ENCODE results near the gene GTF3C6. TPM values are rescaled to one million over a fixed set of nuclear protein-coding genes. Genes with fewer than 3 reads are reported as not detected.

The GTF3C6 gene
- total and polyA plus RNA-seq, 2 of the 13 experiments (the other 11 are each of a cell fraction or from before 2014, with no cell fraction given) = 21.6 to 160 TPM

DNA sequence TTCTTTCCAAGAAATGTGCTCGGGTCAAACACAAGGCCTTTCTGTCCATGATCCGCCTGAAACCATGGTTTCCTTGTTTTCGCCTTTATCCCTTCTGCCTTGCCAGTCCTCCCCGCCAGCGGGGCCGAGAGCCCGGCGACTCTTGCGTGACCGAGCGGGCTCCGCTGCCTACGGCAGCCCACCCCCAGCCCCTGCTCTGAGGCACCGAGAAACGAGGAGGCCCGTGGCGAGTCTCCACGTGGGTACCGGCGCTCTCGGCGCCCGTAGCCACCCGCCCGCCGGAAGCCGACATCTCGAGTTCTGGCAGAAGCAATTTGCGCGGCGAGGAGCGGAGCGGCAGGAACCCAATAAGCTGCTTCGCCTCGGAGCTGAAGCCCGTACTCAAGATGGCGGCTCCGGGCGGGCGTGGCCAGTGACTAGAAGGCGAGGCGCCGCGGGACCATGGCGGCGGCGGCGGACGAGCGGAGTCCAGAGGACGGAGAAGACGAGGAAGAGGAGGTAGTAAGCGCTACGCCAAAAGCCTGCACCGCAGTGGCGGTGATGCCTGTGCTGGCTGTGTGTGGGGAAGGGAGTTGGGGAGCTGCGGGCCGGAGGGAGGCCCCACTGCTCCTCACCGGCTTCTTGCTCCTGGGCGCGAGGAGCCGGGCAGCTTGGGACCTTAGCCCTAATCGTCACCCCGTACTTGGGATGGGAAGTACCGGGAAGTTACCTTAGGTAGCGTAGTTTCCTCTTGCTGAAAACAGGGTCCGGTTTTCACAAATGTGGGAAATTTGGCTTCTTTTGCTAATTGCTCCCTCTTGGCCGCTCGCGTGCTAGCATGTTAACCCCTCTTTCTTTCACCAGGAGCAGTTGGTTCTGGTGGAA, at the start of gene GTF3C6 (continued):
- TF ChIP-seq, protein P1, sequence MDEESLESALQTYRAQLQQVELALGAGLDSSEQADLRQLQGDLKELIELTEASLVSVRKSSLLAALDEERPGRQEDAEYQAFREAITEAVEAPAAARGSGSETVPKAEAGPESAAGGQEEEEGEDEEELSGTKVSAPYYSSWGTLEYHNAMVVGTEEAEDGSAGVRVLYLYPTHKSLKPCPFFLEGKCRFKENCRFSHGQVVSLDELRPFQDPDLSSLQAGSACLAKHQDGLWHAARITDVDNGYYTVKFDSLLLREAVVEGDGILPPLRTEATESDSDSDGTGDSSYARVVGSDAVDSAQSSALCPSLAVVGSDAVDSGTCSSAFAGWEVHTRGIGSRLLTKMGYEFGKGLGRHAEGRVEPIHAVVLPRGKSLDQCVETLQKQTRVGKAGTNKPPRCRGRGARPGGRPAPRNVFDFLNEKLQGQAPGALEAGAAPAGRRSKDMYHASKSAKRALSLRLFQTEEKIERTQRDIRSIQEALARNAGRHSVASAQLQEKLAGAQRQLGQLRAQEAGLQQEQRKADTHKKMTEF (CRISPR knock-in tag; IDR thresholded peaks at IDR 0.05) = peak; percentile 95
- TF ChIP-seq, protein P2, sequence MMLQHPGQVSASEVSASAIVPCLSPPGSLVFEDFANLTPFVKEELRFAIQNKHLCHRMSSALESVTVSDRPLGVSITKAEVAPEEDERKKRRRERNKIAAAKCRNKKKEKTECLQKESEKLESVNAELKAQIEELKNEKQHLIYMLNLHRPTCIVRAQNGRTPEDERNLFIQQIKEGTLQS (CRISPR knock-in tag; IDR thresholded peaks at IDR 0.05) = 0 out of 2 replicates have a peak, but pooled peaks have one; percentile 35
- no peak for TF ChIP-seq ZNF282 (IDR thresholded peaks at IDR 0.05; ENCODE audit: partially characterized antibody)
- TF ChIP-seq RBM22 (optimal IDR thresholded peaks at IDR 0.05; ENCODE audit: low read length) = no peak
- TF ChIP-seq, protein P3, sequence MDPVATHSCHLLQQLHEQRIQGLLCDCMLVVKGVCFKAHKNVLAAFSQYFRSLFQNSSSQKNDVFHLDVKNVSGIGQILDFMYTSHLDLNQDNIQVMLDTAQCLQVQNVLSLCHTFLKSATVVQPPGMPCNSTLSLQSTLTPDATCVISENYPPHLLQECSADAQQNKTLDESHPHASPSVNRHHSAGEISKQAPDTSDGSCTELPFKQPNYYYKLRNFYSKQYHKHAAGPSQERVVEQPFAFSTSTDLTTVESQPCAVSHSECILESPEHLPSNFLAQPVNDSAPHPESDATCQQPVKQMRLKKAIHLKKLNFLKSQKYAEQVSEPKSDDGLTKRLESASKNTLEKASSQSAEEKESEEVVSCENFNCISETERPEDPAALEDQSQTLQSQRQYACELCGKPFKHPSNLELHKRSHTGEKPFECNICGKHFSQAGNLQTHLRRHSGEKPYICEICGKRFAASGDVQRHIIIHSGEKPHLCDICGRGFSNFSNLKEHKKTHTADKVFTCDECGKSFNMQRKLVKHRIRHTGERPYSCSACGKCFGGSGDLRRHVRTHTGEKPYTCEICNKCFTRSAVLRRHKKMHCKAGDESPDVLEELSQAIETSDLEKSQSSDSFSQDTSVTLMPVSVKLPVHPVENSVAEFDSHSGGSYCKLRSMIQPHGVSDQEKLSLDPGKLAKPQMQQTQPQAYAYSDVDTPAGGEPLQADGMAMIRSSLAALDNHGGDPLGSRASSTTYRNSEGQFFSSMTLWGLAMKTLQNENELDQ (CRISPR knock-in tag; IDR thresholded peaks at IDR 0.05; ENCODE audit: borderline replicate concordance) = peak; percentile 39; the same call in 1 of the 2 replicates
- no peak; the same call in 1 of the 2 replicates for TF ChIP-seq XBP1 (CRISPR knock-in tag; IDR thresholded peaks at IDR 0.05)
- no peak for TF ChIP-seq U2AF2 (IDR thresholded peaks at IDR 0.05; ENCODE audit: low read depth, low read length)
- TF ChIP-seq ZNF577 (CRISPR knock-in tag; IDR thresholded peaks at IDR 0.05; ENCODE audit: borderline replicate concordance, low read depth) = no peak
- TF ChIP-seq TRIM24 (CRISPR knock-in tag; IDR thresholded peaks at IDR 0.05) = no peak
- TF ChIP-seq EEA1 (CRISPR knock-in tag; IDR thresholded peaks at IDR 0.05; ENCODE audit: borderline replicate concordance) = no peak; the same call in 1 of the 2 replicates
- TF ChIP-seq ZNF350 (CRISPR knock-in tag; IDR thresholded peaks at IDR 0.05; ENCODE audit: borderline replicate concordance, low read depth) = peak; percentile 93
- peak; percentile 41; the same call in 1 of the 2 replicates for TF ChIP-seq TOE1 (CRISPR knock-in tag; IDR thresholded peaks at IDR 0.05)
- 0 out of 2 replicates have a peak, but pooled peaks have one; percentile 47 for TF ChIP-seq FOXK1 (CRISPR knock-in tag; IDR thresholded peaks at IDR 0.05; ENCODE audit: borderline replicate concordance, low read depth)
- TF ChIP-seq ZNF883 (CRISPR knock-in tag; IDR thresholded peaks at IDR 0.05; ENCODE audit: not compliant biosample characterization) = peak; percentile 88
- TF ChIP-seq, protein P4, sequence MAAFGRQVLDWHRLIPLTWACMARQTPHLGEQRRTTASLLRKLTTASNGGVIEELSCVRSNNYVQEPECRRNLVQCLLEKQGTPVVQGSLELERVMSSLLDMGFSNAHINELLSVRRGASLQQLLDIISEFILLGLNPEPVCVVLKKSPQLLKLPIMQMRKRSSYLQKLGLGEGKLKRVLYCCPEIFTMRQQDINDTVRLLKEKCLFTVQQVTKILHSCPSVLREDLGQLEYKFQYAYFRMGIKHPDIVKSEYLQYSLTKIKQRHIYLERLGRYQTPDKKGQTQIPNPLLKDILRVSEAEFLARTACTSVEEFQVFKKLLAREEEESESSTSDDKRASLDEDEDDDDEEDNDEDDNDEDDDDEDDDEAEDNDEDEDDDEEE (CRISPR knock-in tag; IDR thresholded peaks at IDR 0.05) = 0 out of 2 replicates have a peak, but pooled peaks have one; percentile 68
- 0 out of 2 replicates have a peak, but pooled peaks have one; percentile 18 for TF ChIP-seq NAIF1 (CRISPR knock-in tag; IDR thresholded peaks at IDR 0.05; ENCODE audit: borderline replicate concordance)
- TF ChIP-seq ATF1 (CRISPR knock-in tag; IDR thresholded peaks at IDR 0.05) = peak; percentile 57; the same call in 1 of the 2 replicates
- TF ChIP-seq, protein P5, sequence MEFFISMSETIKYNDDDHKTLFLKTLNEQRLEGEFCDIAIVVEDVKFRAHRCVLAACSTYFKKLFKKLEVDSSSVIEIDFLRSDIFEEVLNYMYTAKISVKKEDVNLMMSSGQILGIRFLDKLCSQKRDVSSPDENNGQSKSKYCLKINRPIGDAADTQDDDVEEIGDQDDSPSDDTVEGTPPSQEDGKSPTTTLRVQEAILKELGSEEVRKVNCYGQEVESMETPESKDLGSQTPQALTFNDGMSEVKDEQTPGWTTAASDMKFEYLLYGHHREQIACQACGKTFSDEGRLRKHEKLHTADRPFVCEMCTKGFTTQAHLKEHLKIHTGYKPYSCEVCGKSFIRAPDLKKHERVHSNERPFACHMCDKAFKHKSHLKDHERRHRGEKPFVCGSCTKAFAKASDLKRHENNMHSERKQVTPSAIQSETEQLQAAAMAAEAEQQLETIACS (CRISPR knock-in tag; IDR thresholded peaks at IDR 0.05) = no peak
- TF ChIP-seq THAP11 (CRISPR knock-in tag; IDR thresholded peaks at IDR 0.05) = peak; percentile 83
- TF ChIP-seq, protein P6, sequence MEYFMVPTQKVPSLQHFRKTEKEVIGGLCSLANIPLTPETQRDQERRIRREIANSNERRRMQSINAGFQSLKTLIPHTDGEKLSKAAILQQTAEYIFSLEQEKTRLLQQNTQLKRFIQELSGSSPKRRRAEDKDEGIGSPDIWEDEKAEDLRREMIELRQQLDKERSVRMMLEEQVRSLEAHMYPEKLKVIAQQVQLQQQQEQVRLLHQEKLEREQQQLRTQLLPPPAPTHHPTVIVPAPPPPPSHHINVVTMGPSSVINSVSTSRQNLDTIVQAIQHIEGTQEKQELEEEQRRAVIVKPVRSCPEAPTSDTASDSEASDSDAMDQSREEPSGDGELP (IDR thresholded peaks at IDR 0.05; ENCODE audit: borderline replicate concordance, low read depth) = no peak; the same call in 1 of the 2 replicates
- TF ChIP-seq HMGA1 (CRISPR knock-in tag; conservative IDR thresholded peaks at IDR 0.05) = no peak
- no peak for TF ChIP-seq NBN (conservative IDR thresholded peaks at IDR 0.05)
